Measurements from ENCODE around the gene MIEF2.

DNA sequence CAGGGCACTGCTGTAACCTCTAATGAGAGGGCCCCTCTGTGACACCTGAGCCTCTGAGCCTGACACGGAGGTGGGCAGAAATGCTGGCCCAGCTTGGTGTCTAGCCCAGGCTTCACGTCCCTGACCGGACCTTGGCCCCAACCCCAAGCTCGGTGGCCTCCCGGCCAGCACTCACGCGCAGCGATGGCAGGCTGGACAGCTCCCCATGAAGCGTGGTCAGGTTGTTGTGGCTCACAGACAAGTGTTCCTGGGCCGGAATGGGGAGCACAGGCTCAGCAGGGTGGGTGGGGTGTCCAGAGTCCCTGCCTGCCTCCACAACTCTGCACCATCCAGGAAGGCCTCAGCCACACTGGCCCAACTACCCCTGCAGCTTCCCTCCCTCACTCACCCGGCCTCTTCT lies 4.1 kb upstream of the MIEF2 start:
- TF ChIP-seq CTCF (IDR thresholded peaks at IDR 0.05; ENCODE audit: insufficient read depth, low read length) (no peak), SPI1 (IDR thresholded peaks at IDR 0.05; ENCODE audit: borderline replicate concordance, low read depth) (no peak), POLR2AphosphoS5 (IDR thresholded peaks at IDR 0.05; ENCODE audit: low read depth) (no peak)
- TF ChIP-seq, protein P1, sequence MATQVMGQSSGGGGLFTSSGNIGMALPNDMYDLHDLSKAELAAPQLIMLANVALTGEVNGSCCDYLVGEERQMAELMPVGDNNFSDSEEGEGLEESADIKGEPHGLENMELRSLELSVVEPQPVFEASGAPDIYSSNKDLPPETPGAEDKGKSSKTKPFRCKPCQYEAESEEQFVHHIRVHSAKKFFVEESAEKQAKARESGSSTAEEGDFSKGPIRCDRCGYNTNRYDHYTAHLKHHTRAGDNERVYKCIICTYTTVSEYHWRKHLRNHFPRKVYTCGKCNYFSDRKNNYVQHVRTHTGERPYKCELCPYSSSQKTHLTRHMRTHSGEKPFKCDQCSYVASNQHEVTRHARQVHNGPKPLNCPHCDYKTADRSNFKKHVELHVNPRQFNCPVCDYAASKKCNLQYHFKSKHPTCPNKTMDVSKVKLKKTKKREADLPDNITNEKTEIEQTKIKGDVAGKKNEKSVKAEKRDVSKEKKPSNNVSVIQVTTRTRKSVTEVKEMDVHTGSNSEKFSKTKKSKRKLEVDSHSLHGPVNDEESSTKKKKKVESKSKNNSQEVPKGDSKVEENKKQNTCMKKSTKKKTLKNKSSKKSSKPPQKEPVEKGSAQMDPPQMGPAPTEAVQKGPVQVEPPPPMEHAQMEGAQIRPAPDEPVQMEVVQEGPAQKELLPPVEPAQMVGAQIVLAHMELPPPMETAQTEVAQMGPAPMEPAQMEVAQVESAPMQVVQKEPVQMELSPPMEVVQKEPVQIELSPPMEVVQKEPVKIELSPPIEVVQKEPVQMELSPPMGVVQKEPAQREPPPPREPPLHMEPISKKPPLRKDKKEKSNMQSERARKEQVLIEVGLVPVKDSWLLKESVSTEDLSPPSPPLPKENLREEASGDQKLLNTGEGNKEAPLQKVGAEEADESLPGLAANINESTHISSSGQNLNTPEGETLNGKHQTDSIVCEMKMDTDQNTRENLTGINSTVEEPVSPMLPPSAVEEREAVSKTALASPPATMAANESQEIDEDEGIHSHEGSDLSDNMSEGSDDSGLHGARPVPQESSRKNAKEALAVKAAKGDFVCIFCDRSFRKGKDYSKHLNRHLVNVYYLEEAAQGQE (IDR thresholded peaks at IDR 0.05; ENCODE audit: insufficient replicate concordance, low read depth) = no peak

All from HL-60 (cell line).